Breast epithelium (tissue), 4 donors: ENCODE measurements around the gene FARP1. TPM values are rescaled to one million over a fixed set of nuclear protein-coding genes. Genes with fewer than 3 reads are reported as not detected.

Source experiments
- DNase-seq, 2 donors: peaks; one replicate each; pipeline ENCODE4 v3.0.0-alpha.2; 2019; ENCODE audit warnings: low spot score in 2 of 2
- H3K27ac ChIP-seq, 2 donors: fragments of 200-600 bp; sonication (generic) in 1 of 2; one replicate each; pipeline ENCODE4 v1.5.1; 2016 to 2019; ENCODE audit warnings: mild to moderate bottlenecking in 1 of 2
- H3K27me3 ChIP-seq, 2 donors: fragments of 200-600 bp; sonication (generic) in 1 of 2; one replicate each; pipeline versions ENCODE4 v1.5.1 to v1.6.0; 2017 to 2019; ENCODE audit warnings: control low read depth in 1 of 2, mild to moderate bottlenecking in 1 of 2
- H3K36me3 ChIP-seq: fragments of 200-600 bp; one replicate; pipeline ENCODE4 v1.5.1; 2019
- H3K4me1 ChIP-seq, 2 donors: fragments of 200-600 bp; sonication (generic); one replicate each; pipeline ENCODE4 v1.5.1; 2016 to 2019; ENCODE audit warnings: control low read depth in 1 of 2
- H3K4me3 ChIP-seq, 3 donors: fragments of 200-600 bp; sonication (generic); 1 replicate in 2 of 3; 2 replicates in 1 of 3; pipeline ENCODE4 v1.5.1; 2016 to 2019; ENCODE audit warnings: mild to moderate bottlenecking in 3 of 3, moderate library complexity in 2 of 3
- H3K9me3 ChIP-seq, 2 donors: fragments of 200-600 bp; sonication (generic) in 1 of 2; one replicate each; pipeline ENCODE4 v1.5.1; 2016 to 2019; ENCODE audit warnings: control low read depth in 1 of 2
- CTCF ChIP-seq, 3 donors: fragments of 450-650 bp; IDR thresholded peaks; one replicate each; pipeline ENCODE4 v1.5.1; 2016 to 2017; ENCODE audit warnings: antibody characterized with exemption in 3 of 3, mild to moderate bottlenecking in 3 of 3, moderate library complexity in 3 of 3
- POLR2A ChIP-seq: fragments of 450-650 bp; IDR thresholded peaks from one replicate; pipeline ENCODE4 v1.6.1; 2016; ENCODE audit warnings: antibody characterized with exemption, mild to moderate bottlenecking, moderate library complexity
- POLR2AphosphoS5 ChIP-seq, 3 donors: sonication (generic); formaldehyde crosslinking; IDR thresholded peaks; one replicate each; pipeline ENCODE4 v1.6.1; 2017; ENCODE audit warnings: antibody characterized with exemption in 3 of 3
- intact Hi-C: fragments of 100-400 bp; cut with DNase I; formaldehyde crosslinking; loops from one replicate; pipeline ENCODE4 v1.15.1; 2023; ENCODE audit warnings: low total_unique reads
- total RNA-seq, 3 donors: library from RNA; depleted of rRNA; stranded (reverse); fragments of >200 nt; gene quantifications; one replicate each; pipeline ENCODE4 v1.1.0, GENCODE V29; 2016

The FARP1 gene
- total RNA-seq, 3 donors from 2014 or later, result 29.8 to 97.3 (median 80.1) TPM

GRCh38 chr13:98364647-98365046 lies 221.8 kb downstream of the FARP1 start:
- DNase-seq, result no peak
- no peak overlapping the region for H3K4me3 ChIP-seq

GRCh38 chr13:98365302-98365701 lies 222.4 kb downstream of the FARP1 start:
- no peaks in the 10 kb centered on the region for H3K27me3 ChIP-seq
- no peak overlapping the region for H3K27ac ChIP-seq
- no peak for DNase-seq
- no peaks in the 10 kb centered on the region for H3K9me3 ChIP-seq
- H3K4me3 ChIP-seq, result no peak overlapping the region
- H3K4me1 ChIP-seq, result no peaks in the 10 kb centered on the region
- no peaks in the 10 kb centered on the region for H3K36me3 ChIP-seq
- no peak for TF ChIP-seq POLR2AphosphoS5 (IDR thresholded peaks at IDR 0.05)
- TF ChIP-seq CTCF (IDR thresholded peaks at IDR 0.05), result no peak
- no peak for TF ChIP-seq POLR2A
- intact Hi-C loops, result no loop called here

More at GRCh38 chr13:98364647-98365046, 221.8 kb downstream of the FARP1 start:
- H3K27me3 ChIP-seq, result no peaks in the 10 kb centered on the region
- TF ChIP-seq CTCF (IDR thresholded peaks at IDR 0.05) (no peak), POLR2A (no peak), POLR2AphosphoS5 (IDR thresholded peaks at IDR 0.05) (no peak)
- intact Hi-C loops, result no loop called here
- H3K4me1 ChIP-seq, result no peaks in the 10 kb centered on the region
- no peaks in the 10 kb centered on the region for H3K9me3 ChIP-seq
- no peak overlapping the region for H3K27ac ChIP-seq
- H3K36me3 ChIP-seq, result no peaks in the 10 kb centered on the region

- Histone ChIP-seq H3K27me3 (no peaks in the 10 kb centered on the region), H3K4me3 (no peak overlapping the region), H3K27ac (no peak overlapping the region), H3K36me3 (no peaks in the 10 kb centered on the region), H3K4me1 (no peaks in the 10 kb centered on the region), H3K9me3 (no peaks in the 10 kb centered on the region)
- DNase-seq, result no peak
- no peak for TF ChIP-seq CTCF (IDR thresholded peaks at IDR 0.05)
- TF ChIP-seq POLR2AphosphoS5 (IDR thresholded peaks at IDR 0.05), result no peak
- TF ChIP-seq POLR2A, result no peak
- intact Hi-C loops, result no loop called here
Measured at GRCh38 chr13:98366010-98366409, 223.1 kb downstream of the FARP1 start.

- Histone ChIP-seq H3K27ac (no peak overlapping the region), H3K4me3 (no peak overlapping the region), H3K36me3 (no peaks in the 10 kb centered on the region), H3K27me3 (no peaks in the 10 kb centered on the region), H3K4me1 (no peaks in the 10 kb centered on the region), H3K9me3 (no peaks in the 10 kb centered on the region)
- DNase-seq, result no peak
- intact Hi-C loops, result no loop called here
- TF ChIP-seq CTCF (IDR thresholded peaks at IDR 0.05) (no peak), POLR2AphosphoS5 (IDR thresholded peaks at IDR 0.05) (no peak), POLR2A (no peak)
Measured at GRCh38 chr13:98366443-98366842, 223.5 kb downstream of the FARP1 start.

GRCh38 chr13:98366959-98367358 lies 224.1 kb downstream of the FARP1 start:
- intact Hi-C loops, result no loop called here
- Histone ChIP-seq H3K9me3 (no peaks in the 10 kb centered on the region), H3K27ac (no peak overlapping the region), H3K4me1 (no peaks in the 10 kb centered on the region), H3K4me3 (no peak overlapping the region), H3K27me3 (no peaks in the 10 kb centered on the region), H3K36me3 (no peaks in the 10 kb centered on the region)
- TF ChIP-seq POLR2AphosphoS5 (IDR thresholded peaks at IDR 0.05), result no peak
- TF ChIP-seq CTCF (IDR thresholded peaks at IDR 0.05), result no peak
- no peak for DNase-seq
